SK-N-SH (cell line): ENCODE data around the gene FCRL6. TPM values are rescaled to one million over a fixed set of nuclear protein-coding genes. Genes with fewer than 3 reads are reported as not detected.

Source experiments
- CTCF ChIA-PET: fragments of 300-600, 350-600 bp; formaldehyde crosslinking; extraction: SDS; loops from one replicate; lab custom pipeline; 2021; lab: Yijun Ruan, JAX
- POLR2A ChIA-PET: fragments of 350-600 bp; sonication (Branson Sonifier 250); formaldehyde crosslinking; extraction: SDS; loops from one replicate; lab custom pipeline; 2020; ENCODE audit warnings: antibody characterized with exemption, inconsistent platforms; lab: Yijun Ruan, JAX
- DNase-seq: peaks from one replicate; pipeline ENCODE4 v3.0.0; 2012
- H2AFZ ChIP-seq: fragments of 200-600 bp; sonication (generic); 2 replicates; pipeline ENCODE4 v1.8.1; 2016; ENCODE audit warnings: antibody characterized with exemption, mild to moderate bottlenecking, low read depth
- H3F3A ChIP-seq: fragments of 200-600 bp; sonication (generic); replicated peaks from 2 replicates; pipeline ENCODE3; 2016; ENCODE audit warnings: antibody characterized with exemption, mild to moderate bottlenecking; ENCODE audit not compliant: insufficient read depth
- H3K27ac ChIP-seq, 2 experiments: fragments of 200-500 bp in 1 of 2; fragments of 200-600 bp in 1 of 2; sonication (Bioruptor generic) in 1 of 2; sonication (generic), shearing (Covaris generic) in 1 of 2; 2 replicates each; pipeline versions ENCODE4 v1.5.1 to v1.6.1; 2014 to 2016; ENCODE audit warnings: low read depth in 2 of 2, inconsistent platforms in 1 of 2, low read length in 1 of 2, mild to moderate bottlenecking in 1 of 2, mixed read lengths in 1 of 2
- H3K27me3 ChIP-seq: fragments of 200-600 bp; sonication (generic), shearing (Covaris generic); 2 replicates; pipeline ENCODE4 v1.6.1; 2016; ENCODE audit warnings: mixed run types; ENCODE audit not compliant: insufficient read depth
- H3K36me3 ChIP-seq, 2 experiments: fragments of 200-500 bp in 1 of 2; fragments of 200-600 bp in 1 of 2; sonication (Bioruptor generic) in 1 of 2; sonication (generic) in 1 of 2; replicated peaks in 1 of 2; 2 replicates each; pipeline versions ENCODE3 to v1.5.1; 2014 to 2016; ENCODE audit warnings: low read length in 1 of 2, mild to moderate bottlenecking in 1 of 2; ENCODE audit not compliant: insufficient read depth in 2 of 2, control insufficient read depth in 1 of 2
- H3K4me1 ChIP-seq, 2 experiments: fragments of 200-500 bp in 1 of 2; fragments of 200-600 bp in 1 of 2; sonication (Bioruptor generic) in 1 of 2; sonication (generic), shearing (Covaris generic) in 1 of 2; 2 replicates each; pipeline versions ENCODE4 v1.5.1 to v1.6.1; 2014 to 2016; ENCODE audit warnings: low read depth in 1 of 2, low read length in 1 of 2, mixed run types in 1 of 2; ENCODE audit not compliant: insufficient read depth in 2 of 2, control insufficient read depth in 1 of 2
- H3K4me2 ChIP-seq: fragments of 200-600 bp; sonication (generic), shearing (Covaris generic); 2 replicates; pipeline ENCODE4 v1.6.1; 2017; ENCODE audit warnings: mixed run types
- H3K4me3 ChIP-seq, 2 experiments: fragments of 200-500 bp in 1 of 2; fragments of 200-600 bp in 1 of 2; sonication (Bioruptor generic) in 1 of 2; sonication (generic), shearing (Covaris generic) in 1 of 2; 2 replicates each; pipeline versions ENCODE4 v1.5.1 to v1.8.1; 2014 to 2016; ENCODE audit warnings: low read depth in 2 of 2, inconsistent platforms in 1 of 2, low read length in 1 of 2, mild to moderate bottlenecking in 1 of 2, mixed read lengths in 1 of 2, moderate library complexity in 1 of 2
- H3K79me2 ChIP-seq: fragments of 200-600 bp; sonication (generic); 2 replicates; pipeline ENCODE4 v1.8.1; 2017; ENCODE audit warnings: mild to moderate bottlenecking; ENCODE audit not compliant: insufficient read depth
- H3K9ac ChIP-seq: fragments of 200-600 bp; sonication (generic); 2 replicates; pipeline ENCODE4 v1.6.1; 2017; ENCODE audit warnings: mixed run types
- H3K9me2 ChIP-seq: fragments of 200-600 bp; sonication (generic); 2 replicates; pipeline ENCODE4 v1.6.1; 2017; ENCODE audit warnings: mixed run types
- H3K9me3 ChIP-seq: fragments of 200-600 bp; sonication (generic); 2 replicates; pipeline ENCODE4 v1.6.1; 2017; ENCODE audit warnings: mixed run types, mild to moderate bottlenecking, moderate library complexity
- H4K20me1 ChIP-seq: fragments of 200-600 bp; sonication (generic); 2 replicates; pipeline ENCODE4 v1.6.1; 2017; ENCODE audit warnings: mild to moderate bottlenecking, mixed run types; ENCODE audit not compliant: insufficient read depth
- CHD2 ChIP-seq: fragments of 150-350 bp; IDR thresholded peaks from 2 replicates; pipeline ENCODE4 v1.6.1; 2018; ENCODE audit warnings: low read length; ENCODE audit not compliant: partially characterized antibody
- CTCF ChIP-seq: fragments of 200-600 bp; sonication (generic); IDR thresholded peaks from 2 replicates; pipeline ENCODE4 v1.6.1; 2017; ENCODE audit warnings: antibody characterized with exemption, mild to moderate bottlenecking, moderate library complexity
- ELF1 ChIP-seq: IDR thresholded peaks from 2 replicates; pipeline ENCODE4 v1.4.0; 2012
- FOSL2 ChIP-seq: IDR thresholded peaks from 2 replicates; pipeline ENCODE4 v1.4.0; 2012; ENCODE audit warnings: low read depth, mild to moderate bottlenecking, moderate library complexity, borderline replicate concordance
- FOXM1 ChIP-seq: IDR thresholded peaks from 2 replicates; pipeline ENCODE4 v1.4.0; 2012; ENCODE audit warnings: low read depth, mild to moderate bottlenecking
- GATA2 ChIP-seq: sonication (generic); formaldehyde crosslinking; IDR thresholded peaks from 2 replicates; pipeline ENCODE4 v1.5.0; 2020; ENCODE audit warnings: mild to moderate bottlenecking, missing genetic modification reagents
- JUND ChIP-seq: IDR thresholded peaks from 2 replicates; pipeline ENCODE4 v1.4.0; 2012
- MAX ChIP-seq: IDR thresholded peaks from 2 replicates; pipeline ENCODE4 v1.4.0; 2012; ENCODE audit warnings: low read depth
- NRF1 ChIP-seq: IDR thresholded peaks from 2 replicates; pipeline ENCODE4 v1.6.1; 2012; ENCODE audit warnings: low read depth, mild to moderate bottlenecking, low read length
- POLR2AphosphoS5 ChIP-seq: IDR thresholded peaks from 2 replicates; pipeline ENCODE4 v1.6.1; 2012; ENCODE audit warnings: low read depth, low read length
- RAD21 ChIP-seq: IDR thresholded peaks from 2 replicates; pipeline ENCODE4 v1.6.1; 2012; ENCODE audit warnings: mild to moderate bottlenecking, low read length
- RCOR1 ChIP-seq: fragments of 150-350 bp; IDR thresholded peaks from 2 replicates; pipeline ENCODE4 v1.6.1; 2017; ENCODE audit warnings: antibody characterized with exemption, low read length
- REST ChIP-seq: IDR thresholded peaks from 2 replicates; pipeline ENCODE4 v1.6.1; 2012; ENCODE audit warnings: mild to moderate bottlenecking, low read depth, low read length, moderate library complexity
- SIN3A ChIP-seq: IDR thresholded peaks from 2 replicates; pipeline ENCODE4 v1.6.1; 2012; ENCODE audit warnings: low read depth, mild to moderate bottlenecking, low read length, moderate library complexity, borderline replicate concordance
- SMC3 ChIP-seq: IDR thresholded peaks from 2 replicates; pipeline ENCODE4 v1.6.1; 2012; ENCODE audit warnings: low read depth, low read length, improper control_type of control experiment
- TAF1 ChIP-seq: IDR thresholded peaks from 2 replicates; pipeline ENCODE4 v1.6.1; 2012; ENCODE audit warnings: low read depth, mild to moderate bottlenecking, low read length, moderate library complexity, borderline replicate concordance
- TCF12 ChIP-seq: IDR thresholded peaks from 2 replicates; pipeline ENCODE4 v1.4.0; 2012
- TEAD4 ChIP-seq: IDR thresholded peaks from 2 replicates; pipeline ENCODE4 v1.4.0; 2012; ENCODE audit warnings: mild to moderate bottlenecking, borderline replicate concordance; ENCODE audit not compliant: insufficient read depth
- USF1 ChIP-seq: IDR thresholded peaks from 2 replicates; pipeline ENCODE4 v1.4.0; 2012; ENCODE audit warnings: low read depth, borderline replicate concordance
- YY1 ChIP-seq: IDR thresholded peaks from 2 replicates; pipeline ENCODE4 v1.4.0; 2012; ENCODE audit warnings: low read depth, mild to moderate bottlenecking
- ZBTB33 ChIP-seq: IDR thresholded peaks from 2 replicates; pipeline ENCODE4 v1.4.0; 2012; ENCODE audit warnings: low read depth, borderline replicate concordance
- WGBS: methylation state at CpG from one replicate; pipeline ENCODE4 v1.1.6; 2017; ENCODE audit warnings: low lambda C conversion rate; 5-methylcytosine and 5-hydroxymethylcytosine counted together
- polyA plus RNA-seq, 3 experiments: library from polyadenylated mRNA; depleted of rRNA; stranded (reverse); fragments of >200 nt; gene quantifications; 2 replicates each; pipeline ENCODE4 v1.2.3, GENCODE V29; 2012

The FCRL6 gene
- polyA plus RNA-seq (2012; rRNA removed) = not detected in 2 replicates
- polyA plus RNA-seq (2012; cell fraction: cytosol; rRNA removed) = not detected in 2 replicates
- polyA plus RNA-seq (2012; cell fraction: nucleus; rRNA removed) = 0.05 TPM in 2 replicates

GRCh38 chr1:159802111-159802510 is at the start of gene FCRL6:
Gene FCRL6, plus strand, starts transcription at chr1:159802360. Its CDS starts 65 bp downstream, at chr1:159802425.
- POLR2A ChIA-PET = no interaction called here
- Histone ChIP-seq H3K27me3 (no peaks in the 10 kb centered on the region), H2AFZ (no peak within 1 kb of the TSS), H3K9ac (no peak within 1 kb of the TSS), H4K20me1 (no peaks in the 10 kb centered on the region), H3K4me2 (no peak within 1 kb of the TSS), H3K36me3 (no peaks in the 10 kb centered on the region), H3K4me1 (no peaks in the 10 kb centered on the region; a peak in 1 of 4 replicates), H3K27ac (no peak within 1 kb of the TSS), H3F3A (no peaks in the 10 kb centered on the region), H3K9me3 (no peaks in the 10 kb centered on the region), H3K9me2 (no peaks in the 10 kb centered on the region), H3K4me3 (no peak within 1 kb of the TSS), H3K79me2 (no peaks in the 10 kb centered on the region)
- no peak for TF ChIP-seq SMC3
- TF ChIP-seq POLR2AphosphoS5 = no peak
- no peak for TF ChIP-seq TAF1
- no peak for TF ChIP-seq RAD21
- no peak for TF ChIP-seq ELF1
- WGBS = 76% methylated on average over 6 of the region's 8 CpGs
- CTCF ChIA-PET = interaction anchor here (0.9 to 23.5 kb wide), 8 partner anchors 9 to 205 kb away, joined by 3 to 533 read pairs (median 4); partner anchors contain the start of gene DUSP23
- no peak for DNase-seq

- Histone ChIP-seq H3K27ac (no peak overlapping the region), H3K4me3 (no peak overlapping the region), H3K9me2 (no peaks in the 10 kb centered on the region), H3K79me2 (no peaks in the 10 kb centered on the region), H3F3A (no peaks in the 10 kb centered on the region), H2AFZ (no peak overlapping the region), H3K9me3 (no peaks in the 10 kb centered on the region), H3K36me3 (no peaks in the 10 kb centered on the region), H3K9ac (no peak overlapping the region), H4K20me1 (no peaks in the 10 kb centered on the region), H3K4me1 (no peaks in the 10 kb centered on the region), H3K4me2 (no peak overlapping the region), H3K27me3 (peaks cover 8% of the 10 kb centered on the region; the same call in 1 of the 2 replicates)
- ChIA-PET CTCF (no interaction called here), POLR2A (no interaction called here)
- DNase-seq = no peak
- no peak for TF ChIP-seq FOSL2
- TF ChIP-seq YY1 = no peak
- TF ChIP-seq NRF1 = no peak
- TF ChIP-seq CTCF = no peak
- no peak for TF ChIP-seq REST
- no peak for TF ChIP-seq USF1
- TF ChIP-seq MAX = no peak
- no peak for TF ChIP-seq TCF12
- TF ChIP-seq FOXM1 = no peak
- TF ChIP-seq TEAD4 = no peak
- no peak for TF ChIP-seq ELF1
- no peak for TF ChIP-seq RAD21
- no peak for TF ChIP-seq ZBTB33
- no peak for TF ChIP-seq JUND
- TF ChIP-seq GATA2 (CRISPR knock-in tag) = no peak
- no peak for TF ChIP-seq RCOR1
- TF ChIP-seq SIN3A = no peak
- no peak for TF ChIP-seq CHD2
- WGBS = 4% methylated on average over 4 of the region's 4 CpGs
These were observed 48.8 kb upstream of the FCRL6 start for GRCh38 chr1:159753386-159753785.
